ENCODE measurements around the gene LCN12.

LCN12 gene

GRCh38 chr9:136974817-136975535 lies 22.9 kb downstream of the LCN12 start:
- DNase-seq (ENCODE audit: low spot score), result peak; percentile 29

- DNase-seq (ENCODE audit: low spot score), result no peak
Measured at GRCh38 chr9:136975644-136976043, 23.6 kb downstream of the LCN12 start.

GRCh38 chr9:136977223-136977622 lies 25.1 kb downstream of the LCN12 start, which contains the start of gene PTGDS:
TSS of gene PTGDS (plus strand) at chr9:136977504. CDS start at chr9:136977579, 75 bp downstream.
- no peak for DNase-seq (ENCODE audit: low spot score)

GRCh38 chr9:136977649-136978072 lies 25.6 kb downstream of the LCN12 start:
- DNase-seq (ENCODE audit: low spot score), result no peak

GRCh38 chr9:136978073-136978864 lies 26.2 kb downstream of the LCN12 start:
- peak; percentile 22 for DNase-seq (ENCODE audit: low spot score)

GRCh38 chr9:136978865-136979544 lies 26.9 kb downstream of the LCN12 start:
- no peak for DNase-seq (ENCODE audit: low spot score)

- no peak for DNase-seq (ENCODE audit: low spot score)
Measured at GRCh38 chr9:136979769-136980587, 27.9 kb downstream of the LCN12 start.

- no peak for DNase-seq (ENCODE audit: low spot score)
Measured at GRCh38 chr9:136980669-136981478, 28.8 kb downstream of the LCN12 start.

GRCh38 chr9:136981588-136982231 lies 29.6 kb downstream of the LCN12 start:
- no peak for DNase-seq (ENCODE audit: low spot score)

- DNase-seq (ENCODE audit: low spot score), result no peak
Measured at GRCh38 chr9:136982232-136983051, 30.4 kb downstream of the LCN12 start, which contains the start of gene LCNL1. TSS of gene LCNL1 (plus strand) at chr9:136982993. CDS start at chr9:136983587, 594 bp downstream.

- no peak for DNase-seq (ENCODE audit: low spot score)
Measured at GRCh38 chr9:136983167-136983566, 31.1 kb downstream of the LCN12 start.

- DNase-seq (ENCODE audit: low spot score), result no peak
Measured at GRCh38 chr9:136983656-136984314, 31.7 kb downstream of the LCN12 start.

GRCh38 chr9:136984464-136985026 lies 32.5 kb downstream of the LCN12 start:
- DNase-seq (ENCODE audit: low spot score), result no peak

- no peak for DNase-seq (ENCODE audit: low spot score)
Measured at GRCh38 chr9:136985027-136985602, 33.0 kb downstream of the LCN12 start.

GRCh38 chr9:136985853-136986252 lies 33.8 kb downstream of the LCN12 start:
- DNase-seq (ENCODE audit: low spot score), result no peak

GRCh38 chr9:136988872-136989271 lies 36.8 kb downstream of the LCN12 start:
- DNase-seq (ENCODE audit: low spot score), result no peak

GRCh38 chr9:136990242-136990911 lies 38.3 kb downstream of the LCN12 start:
- DNase-seq (ENCODE audit: low spot score), result no peak

Measured in kidney tubule cell (primary cell).